Right renal pelvis (tissue), 4 donors: ENCODE data around the gene HMGCLL1. TPM values are rescaled to one million over a fixed set of nuclear protein-coding genes. Genes with fewer than 3 reads are reported as not detected.

ENCODE experiments used
- DNase-seq, 4 donors: peaks; one replicate each; pipeline ENCODE4 v3.0.0-alpha.2; 2013; ENCODE audit warnings: low read depth in 4 of 4, low spot score in 3 of 4, missing footprints in 1 of 4
- polyA plus RNA-seq, 4 donors: library from polyadenylated mRNA; unstranded; fragments of 120-200 nt; gene quantifications; one replicate each; pipeline ENCODE4 v1.2.1, GENCODE V29; 2013; ENCODE audit not compliant: insufficient read length in 4 of 4

Gene HMGCLL1
- polyA plus RNA-seq: 1 to 10 TPM; 2.3 to 3.8 (median 3.1) TPM

DNA sequence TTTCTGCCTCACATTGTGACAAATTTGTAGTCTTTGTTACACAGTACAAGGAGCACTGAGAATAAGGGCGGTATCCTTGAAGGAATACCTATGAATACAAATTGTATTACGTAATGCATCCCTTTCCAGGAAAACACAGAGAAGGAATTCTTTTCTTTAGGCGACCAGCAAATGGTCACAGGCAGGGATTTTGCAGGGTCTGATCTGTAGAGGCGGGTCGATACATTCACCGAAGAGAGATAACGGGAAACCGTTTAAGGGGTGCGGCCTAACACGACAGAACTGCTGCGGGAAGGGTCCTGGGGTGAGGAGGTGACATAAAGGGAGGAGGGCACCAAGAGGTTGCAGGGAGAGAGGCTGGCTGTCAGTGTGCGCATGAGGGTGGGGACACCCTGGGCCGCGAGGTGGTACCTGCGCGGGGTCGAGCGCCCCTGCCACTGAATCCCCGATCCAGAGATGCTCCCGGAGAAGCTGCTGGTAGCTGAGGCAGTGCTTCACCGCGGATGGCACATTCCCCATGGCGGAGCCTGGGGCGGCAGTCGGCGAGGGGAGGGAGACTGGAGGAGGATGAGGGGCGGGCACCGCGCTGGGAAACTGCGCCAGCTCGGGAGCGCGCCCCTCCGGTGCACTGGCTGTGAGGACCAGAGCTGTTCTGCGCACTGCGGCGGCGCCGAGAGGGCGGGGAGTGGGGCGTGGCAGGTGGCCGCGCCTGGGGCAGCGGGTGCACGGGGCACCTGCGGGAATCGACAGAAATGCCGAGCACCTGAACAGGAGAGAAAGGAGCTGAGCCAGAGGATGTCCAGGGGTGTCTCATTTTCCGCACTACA, at the start of gene HMGCLL1:
HMGCLL1 (minus strand) TSS at position 656 of the 827 bp plus-strand sequence; CDS start at position 519, 137 bp downstream.
- DNase-seq: no peak

DNA sequence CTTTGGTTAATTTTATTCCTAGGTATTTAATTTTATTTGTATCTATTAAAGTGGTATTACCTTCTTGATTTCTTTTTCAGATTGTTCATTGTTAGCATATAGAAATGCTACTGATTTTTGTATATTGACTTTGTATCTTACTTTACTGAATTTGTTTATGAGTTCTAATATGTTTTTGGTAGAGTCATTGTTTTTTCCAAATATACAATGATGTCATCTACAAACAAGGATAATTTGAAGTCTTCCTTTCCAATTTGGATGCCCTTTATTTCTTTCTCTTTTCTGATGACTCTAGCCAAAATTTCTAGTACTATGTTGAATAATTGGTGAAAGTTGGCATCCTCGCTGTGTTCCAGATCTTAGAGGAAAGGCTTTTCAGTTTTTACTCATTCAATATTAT, 43.0 kb upstream of the HMGCLL1 start:
- DNase-seq: no peak

DNA sequence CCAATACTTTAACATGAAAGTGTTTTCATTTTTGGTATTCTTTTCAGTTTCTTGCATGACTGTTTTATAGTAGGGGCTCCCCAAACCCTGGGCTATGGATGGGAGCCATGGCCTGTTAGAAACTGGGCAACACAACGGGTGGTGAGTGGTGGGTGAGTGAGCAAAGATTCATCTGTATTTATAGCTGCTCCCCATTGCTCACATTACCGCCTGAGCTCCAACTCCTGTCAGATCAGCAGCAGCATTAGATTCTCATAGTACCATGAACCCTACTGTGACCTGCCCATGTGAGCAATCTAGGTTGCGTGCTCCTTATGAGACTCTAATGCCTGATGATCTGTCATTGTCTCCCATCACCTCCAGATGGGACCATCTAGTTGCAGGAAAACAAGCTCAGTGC, 42.3 kb upstream of the HMGCLL1 start:
- DNase-seq: no peak

DNA sequence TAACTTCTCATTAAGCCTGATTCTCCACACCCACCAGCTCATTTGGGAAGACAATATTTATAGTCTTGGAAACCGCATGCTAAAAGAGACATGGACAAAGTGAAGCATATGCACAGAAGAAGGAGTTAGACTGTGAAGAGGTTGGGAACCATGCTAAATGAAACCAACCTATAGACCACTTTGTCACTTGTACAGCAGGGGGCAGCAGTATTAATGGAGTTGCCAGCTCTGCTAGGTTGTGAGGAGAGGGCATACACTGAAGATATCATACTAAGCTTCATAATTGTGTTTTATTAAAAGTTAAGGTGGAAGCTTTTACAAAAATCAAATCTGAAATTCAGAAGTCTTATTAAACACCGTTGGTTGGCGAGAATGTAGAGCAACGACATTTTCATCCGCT, 38.3 kb upstream of the HMGCLL1 start:
- no peak for DNase-seq

DNA sequence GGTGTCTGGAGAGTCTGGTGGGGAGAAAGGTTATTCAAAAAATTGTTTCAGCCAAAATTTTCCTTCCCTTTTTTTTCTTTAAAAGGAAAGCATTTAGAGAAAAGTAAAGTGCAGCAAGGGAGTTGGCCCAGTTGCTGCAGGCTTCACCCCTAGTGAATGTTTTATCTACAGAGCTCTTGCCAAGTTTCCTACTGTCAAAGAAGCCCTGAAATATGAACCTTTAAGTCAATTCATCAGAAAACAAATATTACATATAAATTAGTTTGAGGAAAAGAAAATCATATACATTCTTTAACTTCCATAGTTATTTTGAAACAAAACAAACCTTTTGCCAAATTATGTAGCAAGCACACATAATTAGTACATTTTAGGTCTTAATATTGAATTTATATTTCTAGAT, 25.0 kb upstream of the HMGCLL1 start:
- DNase-seq: no peak

DNA sequence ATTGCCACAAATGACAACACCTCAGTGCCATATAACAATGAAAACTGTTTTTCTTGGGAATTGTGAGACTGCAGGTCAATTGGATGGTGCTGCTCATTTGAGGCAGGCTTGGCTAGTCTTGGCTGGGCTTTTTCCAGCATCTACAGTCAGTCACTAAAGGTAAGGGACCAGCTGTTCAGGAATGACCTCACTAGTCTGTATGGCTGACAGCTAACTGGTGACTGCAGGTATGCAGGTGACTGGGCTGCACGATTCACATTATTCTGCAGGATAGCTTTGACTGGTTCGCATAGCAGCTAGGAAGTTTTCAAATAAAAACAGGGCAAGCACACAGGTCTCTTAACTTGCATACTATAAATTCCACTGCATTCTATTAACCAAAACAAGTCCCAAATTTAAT, 22.1 kb upstream of the HMGCLL1 start:
- no peak for DNase-seq

DNA sequence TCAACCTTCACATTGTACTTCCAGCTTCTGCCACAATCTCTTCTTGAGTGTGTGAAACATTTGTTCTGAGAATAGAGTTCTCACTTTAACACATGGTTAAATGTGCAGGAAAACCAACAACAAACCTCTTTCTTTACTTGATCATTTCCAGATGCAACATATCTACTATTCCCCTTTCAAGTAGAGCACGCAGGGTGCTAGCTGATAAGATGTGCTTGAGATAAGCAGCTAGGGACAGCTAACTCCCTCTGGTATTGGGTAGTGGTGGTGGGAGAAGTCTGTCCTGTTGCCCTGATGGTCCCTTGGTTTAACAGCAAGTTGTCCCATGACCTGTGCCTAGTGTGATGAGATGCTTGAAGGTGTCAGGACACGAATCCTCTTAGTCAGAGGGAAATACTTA, 15.4 kb upstream of the HMGCLL1 start:
- no peak for DNase-seq

DNA sequence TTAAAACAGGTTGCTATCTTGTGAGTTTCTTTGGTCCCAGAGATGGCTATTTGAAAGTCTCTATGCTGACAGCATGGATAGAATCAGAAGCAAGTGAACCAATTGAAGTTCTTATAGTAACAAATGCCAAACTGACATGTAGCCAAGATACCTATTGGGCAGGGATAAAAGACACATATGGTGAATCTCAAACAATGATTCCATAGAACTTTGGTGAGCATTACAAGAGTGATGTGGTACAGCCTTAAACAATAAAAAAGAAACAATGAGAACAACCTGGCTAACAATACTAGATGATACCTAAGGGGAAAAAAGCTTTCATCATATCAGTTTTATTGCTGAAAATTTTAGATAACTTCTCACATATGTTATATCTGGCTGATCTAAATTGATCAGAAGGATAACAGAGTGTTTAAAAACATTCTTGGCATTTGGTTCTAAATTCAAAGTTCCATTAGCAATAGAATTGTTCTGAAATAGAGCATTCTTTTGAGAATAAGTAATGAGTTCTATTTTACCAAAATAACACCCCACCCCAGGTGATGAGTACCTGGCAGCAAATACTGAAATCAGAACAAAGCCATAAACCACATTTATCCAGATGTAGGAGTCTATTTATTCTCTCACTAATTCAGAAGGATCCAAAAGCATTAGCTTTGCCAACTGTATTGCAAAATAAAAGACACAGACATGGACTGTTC, 5.8 kb upstream of the HMGCLL1 start:
- no peak for DNase-seq

DNA sequence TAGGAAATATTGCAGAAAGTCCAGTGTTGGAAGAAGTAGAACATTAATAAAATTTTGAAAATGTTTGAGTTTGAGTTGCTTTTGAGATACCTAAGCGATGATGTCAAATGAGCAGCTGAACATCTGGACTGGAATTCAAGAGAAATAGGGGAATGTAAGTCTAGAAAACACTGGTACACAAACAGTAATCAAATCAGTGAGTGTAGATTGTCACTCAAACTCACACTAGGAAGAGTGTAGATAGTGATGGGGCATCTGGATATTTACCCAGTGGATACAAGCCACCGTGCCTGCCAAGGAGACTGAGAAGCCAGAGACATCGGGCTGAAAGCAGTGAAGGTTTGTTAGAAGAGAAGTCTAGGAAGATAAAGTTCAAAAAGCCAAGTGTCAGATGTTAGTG, 2.2 kb downstream of the HMGCLL1 start:
- no peak for DNase-seq

DNA sequence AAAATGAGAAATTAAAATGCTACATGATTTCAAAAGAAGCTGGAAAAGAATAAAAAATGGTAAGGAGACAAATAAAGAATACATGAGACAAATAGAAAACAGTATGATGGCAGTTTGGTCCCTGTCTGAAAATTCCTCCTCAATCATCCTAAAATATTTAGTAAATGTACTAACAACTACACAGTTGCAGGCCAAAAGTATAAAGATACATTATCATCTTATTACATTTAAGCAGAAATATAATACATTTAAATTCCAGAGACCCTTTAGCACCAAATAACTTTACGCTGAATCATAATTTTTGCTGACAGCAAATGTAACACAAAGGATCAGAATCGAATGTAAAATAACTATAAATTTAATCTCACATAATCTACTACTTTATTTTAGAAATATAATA, 4.4 kb downstream of the HMGCLL1 start:
- no peak for DNase-seq

DNA sequence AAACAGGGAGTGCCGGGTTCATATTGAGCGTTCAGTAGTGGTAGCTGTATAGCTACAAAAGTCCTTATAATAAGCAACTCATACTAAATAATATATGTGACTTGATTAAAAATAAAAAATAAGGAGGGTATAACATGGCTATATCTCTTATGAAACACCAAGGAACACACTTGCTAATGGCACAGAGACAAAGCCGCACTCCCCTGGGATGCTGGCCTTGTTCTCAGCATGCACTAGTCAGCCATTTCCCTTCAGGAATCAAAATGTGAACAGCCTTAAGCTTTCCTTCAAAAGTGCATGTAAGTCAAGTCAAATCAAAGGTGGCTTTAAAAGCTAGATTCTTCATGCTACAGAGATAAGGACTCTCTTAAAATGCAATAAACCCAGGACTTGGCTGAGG, 9.4 kb downstream of the HMGCLL1 start:
- DNase-seq: no peak

DNA sequence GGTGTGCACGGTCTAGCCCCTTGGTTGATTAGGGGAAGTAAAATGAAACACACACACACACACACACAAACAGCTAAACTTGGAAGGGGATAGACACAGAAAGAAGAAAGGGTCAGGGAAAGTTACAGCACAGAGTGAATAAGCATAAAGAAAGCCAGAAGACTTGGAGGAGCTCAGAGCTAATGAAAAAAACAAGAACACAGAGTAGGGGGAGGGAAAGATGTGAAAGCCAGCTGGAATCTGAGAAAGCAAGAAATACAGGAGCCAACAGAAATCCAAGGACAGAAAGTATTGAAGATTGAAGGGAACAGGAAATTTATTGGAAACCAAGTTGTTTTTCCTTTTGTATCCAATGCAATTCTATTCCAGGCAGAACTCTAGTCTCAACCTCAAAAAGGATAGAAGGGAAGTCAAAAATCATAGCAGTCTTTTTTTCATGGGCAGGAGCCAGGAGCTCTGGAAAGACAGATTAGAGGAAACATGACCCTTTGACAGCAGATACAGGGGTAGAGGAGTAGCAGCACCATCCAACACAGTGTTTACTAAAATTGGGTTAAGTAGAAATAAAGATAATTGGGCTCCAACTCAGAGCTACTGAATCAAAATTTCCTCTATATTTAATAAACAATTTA, 10.1 kb downstream of the HMGCLL1 start:
- no peak for DNase-seq

DNA sequence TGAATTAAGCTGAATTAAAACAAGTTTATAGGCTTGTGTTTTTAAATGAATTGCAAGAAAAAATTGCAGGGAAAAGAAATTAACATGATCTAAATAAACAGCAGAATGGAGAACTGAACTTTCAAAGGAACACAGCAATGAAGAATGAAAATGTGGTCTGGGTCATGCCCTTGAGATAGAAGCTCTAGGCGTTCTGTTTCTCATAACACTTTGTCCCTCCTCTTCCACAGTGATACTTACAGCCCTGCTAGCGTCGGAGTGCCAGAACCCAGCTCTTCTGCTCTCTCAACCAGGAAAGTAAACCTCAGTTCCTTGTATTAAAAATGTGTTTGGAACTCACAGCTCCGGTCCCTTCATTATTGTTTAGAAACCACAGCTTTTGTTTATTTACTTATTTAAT, 11.4 kb downstream of the HMGCLL1 start:
- no peak for DNase-seq

DNA sequence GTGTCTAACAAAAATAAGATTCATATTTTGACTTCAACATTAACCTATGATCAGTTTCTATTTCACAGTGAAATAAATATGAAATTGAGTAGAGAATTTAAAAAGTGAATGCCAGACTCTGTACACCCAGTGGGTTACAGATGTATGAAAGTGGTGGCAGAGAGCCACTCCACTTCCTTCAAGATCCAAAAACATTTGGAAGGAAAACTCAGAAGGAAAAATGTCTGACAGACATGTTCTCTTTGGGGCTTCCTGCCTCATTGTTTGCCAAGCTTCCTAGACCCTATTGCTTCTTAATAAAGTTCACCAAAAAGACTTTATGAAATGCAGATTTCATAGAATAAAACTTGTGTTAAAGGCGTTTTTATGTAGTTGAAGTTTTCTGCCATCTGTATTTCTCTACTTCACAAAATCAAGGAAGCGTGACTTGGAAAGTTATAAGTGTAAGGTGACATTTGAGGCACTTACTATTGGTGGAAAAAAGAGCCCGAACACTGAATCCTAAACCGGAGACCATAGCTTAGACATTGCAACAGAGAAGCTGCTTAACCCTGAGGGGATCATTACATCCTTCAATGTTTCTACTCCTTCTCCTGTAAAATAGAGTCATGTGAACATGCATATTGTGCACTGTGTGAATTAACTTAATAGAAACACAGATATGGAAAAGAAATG, 12.8 kb downstream of the HMGCLL1 start:
- no peak for DNase-seq

DNA sequence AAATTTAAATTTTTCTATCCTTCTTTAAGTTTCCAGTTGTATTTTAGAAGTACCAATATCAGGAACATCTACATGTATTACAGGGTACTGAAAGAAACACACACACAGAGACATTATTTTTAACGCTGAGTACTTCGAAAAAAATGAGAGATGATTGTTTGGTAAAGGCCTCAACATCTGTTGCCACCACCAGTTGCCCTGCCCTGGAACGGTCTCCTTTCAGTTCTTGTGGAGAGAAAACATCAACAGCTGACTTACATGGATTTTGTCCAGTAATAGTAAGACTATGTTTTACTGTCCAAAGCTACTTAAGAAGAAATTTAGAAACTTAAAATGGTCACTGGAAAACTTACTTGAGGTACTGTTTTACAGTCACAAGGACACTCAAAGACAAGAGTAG, 16.7 kb downstream of the HMGCLL1 start:
- DNase-seq: no peak

DNA sequence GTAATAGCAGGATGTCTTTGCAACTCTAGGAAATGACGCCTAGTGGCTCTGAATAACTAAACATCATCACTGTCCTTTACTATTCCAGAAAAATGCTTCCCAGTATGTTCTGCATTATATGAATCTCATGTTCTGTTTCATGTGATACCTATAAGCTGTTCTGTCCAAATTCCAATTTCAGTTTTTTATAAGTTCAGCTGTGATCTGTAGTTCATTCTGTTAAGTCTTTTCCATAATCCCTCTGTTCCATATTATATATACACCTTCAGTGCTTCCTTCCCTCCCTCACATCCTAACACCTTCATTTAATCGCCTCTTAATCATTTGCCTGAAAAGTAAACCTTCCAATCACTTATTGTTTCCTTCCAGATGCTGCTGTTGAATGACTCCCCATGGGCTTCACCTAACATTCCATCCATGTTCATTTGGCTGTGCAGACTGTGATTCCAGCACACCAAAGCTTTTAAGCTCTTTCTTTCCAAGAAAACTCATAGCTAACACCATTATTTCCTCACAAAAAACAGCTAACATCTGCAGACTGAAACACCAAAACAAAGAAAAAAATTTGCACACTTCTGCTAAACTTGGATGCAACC, 18.6 kb downstream of the HMGCLL1 start:
- no peak for DNase-seq

DNA sequence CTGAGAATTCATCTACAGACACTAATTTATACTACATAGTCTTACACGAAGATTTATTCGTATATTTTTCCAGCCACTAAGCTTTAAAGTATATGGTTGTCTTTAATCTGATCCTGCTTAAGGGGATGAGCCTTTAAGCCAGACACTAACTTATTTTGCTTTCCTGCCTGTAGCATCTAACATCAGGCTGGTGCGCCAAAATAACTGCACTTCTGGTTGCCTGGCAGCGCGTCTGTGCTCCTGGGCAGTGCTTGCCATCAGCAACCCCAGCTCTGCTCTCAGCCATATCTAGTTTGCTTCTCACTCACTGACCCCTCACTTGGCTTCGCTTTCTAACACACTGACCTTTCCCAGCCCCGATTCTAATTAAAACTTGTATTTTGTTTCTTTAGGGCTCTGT, 21.8 kb downstream of the HMGCLL1 start:
- no peak for DNase-seq

DNA sequence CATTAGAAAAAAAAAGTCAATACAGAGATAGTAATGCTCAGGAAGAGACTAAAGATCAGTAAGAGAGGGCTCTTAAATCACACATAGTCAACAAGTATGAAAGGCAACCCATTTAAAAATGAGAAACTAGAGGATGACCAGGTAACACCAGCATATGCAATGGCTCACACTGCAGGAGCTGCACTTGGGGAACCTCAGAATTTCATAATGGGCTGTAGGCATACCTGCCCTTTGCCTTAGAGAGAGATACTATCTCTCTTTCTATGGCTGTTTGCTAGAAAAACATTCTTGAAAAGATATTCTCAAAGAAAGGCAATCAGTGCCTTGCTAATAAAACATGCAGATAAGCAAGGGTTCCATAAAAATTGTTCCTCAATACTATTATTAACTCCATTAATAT, 33.2 kb downstream of the HMGCLL1 start:
- no peak for DNase-seq

DNA sequence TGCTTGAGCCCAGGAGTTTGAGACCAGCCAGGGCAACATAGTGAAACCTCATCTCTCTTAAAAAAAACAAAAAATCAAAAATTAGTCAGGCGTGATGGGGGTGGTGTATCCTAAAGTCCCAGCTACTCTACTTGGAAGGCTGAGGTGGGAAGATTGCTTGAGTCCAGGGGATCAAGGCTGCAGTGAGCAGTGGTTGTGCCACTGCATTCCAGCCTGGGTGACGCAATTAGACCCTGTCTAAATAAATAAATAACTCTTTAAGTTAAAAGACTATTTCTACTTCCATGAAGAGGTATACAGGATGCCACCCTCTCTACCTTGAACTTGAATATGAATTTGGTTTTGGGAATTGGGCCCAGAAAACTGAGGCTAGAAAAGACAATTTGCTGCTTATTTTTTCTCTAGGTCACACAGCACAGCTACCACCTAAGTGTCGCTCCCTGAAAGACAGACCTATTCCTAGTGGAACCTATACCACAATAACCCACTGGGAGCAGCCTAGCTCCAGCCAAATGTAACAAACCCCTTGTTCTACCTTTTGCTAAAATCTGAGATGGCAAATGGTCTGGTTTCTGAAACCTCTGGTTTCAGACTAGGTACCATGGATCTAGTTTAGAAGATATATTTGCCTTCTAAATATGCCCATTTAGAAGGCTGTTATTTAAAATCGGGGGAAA, 35.2 kb downstream of the HMGCLL1 start:
- no peak for DNase-seq

DNA sequence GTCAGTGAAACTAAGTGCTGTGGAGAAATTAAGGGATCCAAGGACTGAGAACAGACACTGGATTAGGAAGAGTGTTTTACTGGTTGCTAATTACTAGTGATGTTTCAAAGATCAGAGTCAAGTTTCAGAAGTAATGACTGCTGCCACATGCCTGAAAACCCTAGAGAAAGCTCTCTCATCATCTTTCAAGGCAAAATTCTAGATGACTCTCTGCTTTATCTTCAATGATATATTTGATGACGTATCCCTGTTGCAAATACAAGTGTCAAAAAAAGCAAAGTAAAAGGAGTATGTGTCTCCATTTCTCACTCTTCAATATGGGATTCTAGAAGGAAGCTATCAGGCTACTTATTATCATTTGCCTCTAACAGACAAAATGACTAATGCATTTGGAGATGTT, 38.0 kb downstream of the HMGCLL1 start:
- no peak for DNase-seq
